ENCODE data around the gene LPCAT3. TPM values are rescaled to one million over a fixed set of nuclear protein-coding genes. Genes with fewer than 3 reads are reported as not detected.
"Not testable (repeated sequence)": the region's sequence is repeated elsewhere in the genome, so short reads cannot be mapped to it uniquely, and the experiment has no call there.

Gene LPCAT3
- 10 to 100 TPM; 25.4 to 31.9 TPM for total RNA-seq

DNA sequence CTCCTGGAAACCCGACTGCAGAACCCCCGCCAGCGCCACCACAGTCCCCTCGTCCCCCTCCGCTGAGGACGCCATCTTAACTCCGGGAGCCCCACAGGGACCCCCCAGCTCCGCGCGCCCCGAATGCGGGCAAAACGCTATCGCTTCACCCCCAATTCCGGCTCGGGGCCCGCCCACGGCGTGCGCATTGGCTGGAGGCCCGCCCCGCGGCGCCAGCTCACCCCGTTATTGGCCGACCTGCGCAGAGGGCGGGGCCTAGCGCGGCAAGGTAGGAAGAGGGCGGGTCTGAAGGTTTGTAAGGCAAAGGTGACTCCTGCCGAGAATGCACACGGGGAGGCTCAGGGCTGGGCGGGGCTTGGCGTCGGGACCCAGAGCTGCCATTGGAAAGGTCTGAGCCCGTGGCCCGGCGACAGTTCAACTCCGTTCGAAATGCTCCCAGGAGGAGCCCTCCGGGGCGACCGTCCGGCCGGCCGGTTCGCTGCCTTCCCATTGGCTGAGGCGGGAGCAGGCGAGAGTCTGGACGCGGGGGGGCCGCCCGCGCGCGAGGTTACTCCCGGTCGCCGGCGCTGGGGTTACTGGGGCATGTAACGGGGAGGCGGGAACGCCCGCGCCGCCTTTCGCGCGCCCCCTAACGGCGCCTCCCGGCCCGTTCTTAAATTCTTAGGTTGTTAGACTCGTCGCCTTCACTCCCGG, at the start of gene LPCAT3:
Gene LPCAT3, minus strand, starts transcription at position 127 of the 693 bp plus-strand sequence. Its CDS starts 52 bp downstream, at position 75.
- H3K27ac Mint-ChIP-seq = peak within 1 kb of the TSS; percentile 58 to 70
- peaks cover 18 to 23% of the 10 kb centered on the region in 2 donors for H3K4me1 Mint-ChIP-seq (ENCODE audit: low read depth in 2 of 2)
- no peaks in the 10 kb centered on the region for H3K36me3 Mint-ChIP-seq
- H3K27me3 Mint-ChIP-seq = no peaks in the 10 kb centered on the region
- ATAC-seq (peak; percentile 98), DNase-seq (ENCODE audit: low spot score) (peak; percentile 97)
- peak within 1 kb of the TSS; percentile 98 for H3K4me3 Mint-ChIP-seq
- no peaks in the 10 kb centered on the region for H3K9me3 Mint-ChIP-seq

- Mint-ChIP-seq H3K4me3 (no peak overlapping the region), H3K27me3 (peaks cover 4 to 13% of the 10 kb centered on the region in 2 donors), H3K9me3 (no peaks in the 10 kb centered on the region), H3K36me3 (no peaks in the 10 kb centered on the region), H3K27ac (no peak overlapping the region), H3K4me1 (ENCODE audit: low read depth in 2 of 2) (no peaks in the 10 kb centered on the region)
- DNase-seq (ENCODE audit: low spot score) (no peak), ATAC-seq (no peak)
These were observed 48.8 kb upstream of the LPCAT3 start for GRCh38 chr12:7067096-7067495.

DNA sequence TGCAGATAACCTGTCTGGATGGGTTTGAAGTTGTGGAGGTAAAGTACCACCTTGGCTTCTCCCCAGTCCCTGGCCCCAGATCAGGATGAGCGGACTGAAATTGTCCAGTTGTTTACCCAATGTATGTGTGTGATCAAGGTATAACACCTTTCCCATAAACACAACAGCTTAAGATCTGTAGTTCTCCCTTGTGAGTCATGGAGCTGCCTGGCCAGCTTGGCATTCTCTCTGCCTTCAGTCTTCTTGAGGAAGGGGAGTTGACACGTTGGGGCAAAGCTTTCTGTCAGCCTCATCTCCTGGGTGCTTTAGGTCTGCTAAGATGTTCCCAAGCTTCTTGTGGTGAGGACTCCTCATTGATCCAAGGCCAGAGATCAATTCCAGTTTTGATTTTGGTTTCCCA, 48.3 kb upstream of the LPCAT3 start:
- Mint-ChIP-seq H3K4me3 (no peak overlapping the region), H3K4me1 (ENCODE audit: low read depth in 2 of 2) (no peaks in the 10 kb centered on the region), H3K27me3 (peaks cover 4 to 8% of the 10 kb centered on the region in 2 donors), H3K36me3 (no peaks in the 10 kb centered on the region), H3K27ac (no peak overlapping the region), H3K9me3 (no peaks in the 10 kb centered on the region)
- DNase-seq (ENCODE audit: low spot score) = no peak
- no peak for ATAC-seq

DNA sequence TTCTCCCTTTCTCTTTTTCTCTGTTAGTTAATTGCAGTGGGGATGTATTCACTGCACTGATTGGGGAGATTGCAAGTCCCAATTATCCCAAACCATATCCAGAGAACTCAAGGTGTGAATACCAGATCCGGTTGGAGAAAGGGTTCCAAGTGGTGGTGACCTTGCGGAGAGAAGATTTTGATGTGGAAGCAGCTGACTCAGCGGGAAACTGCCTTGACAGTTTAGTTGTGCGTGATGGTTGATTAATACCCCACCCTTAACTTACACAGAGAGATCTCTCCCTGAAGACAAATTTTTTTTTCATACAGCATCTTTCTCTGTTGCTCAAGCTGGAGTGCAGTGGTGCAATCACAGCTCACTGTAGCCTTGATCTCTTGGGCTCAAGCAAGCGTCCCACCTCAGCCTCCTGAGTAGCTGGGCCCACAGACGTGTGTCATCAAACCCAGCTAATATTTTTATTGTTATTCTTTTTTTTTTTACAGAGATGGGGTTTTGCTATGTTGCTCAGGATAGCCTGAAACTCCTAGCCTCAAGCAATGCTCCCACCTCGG, 46.9 kb upstream of the LPCAT3 start:
- no peaks in the 10 kb centered on the region for H3K9me3 Mint-ChIP-seq
- H3K36me3 Mint-ChIP-seq = no peaks in the 10 kb centered on the region
- no peak overlapping the region for H3K4me3 Mint-ChIP-seq
- no peaks in the 10 kb centered on the region for H3K4me1 Mint-ChIP-seq (ENCODE audit: low read depth in 2 of 2)
- DNase-seq (ENCODE audit: low spot score) = no peak
- ATAC-seq = no peak
- no peak overlapping the region for H3K27ac Mint-ChIP-seq
- peaks cover 8% of the 10 kb centered on the region in 2 donors for H3K27me3 Mint-ChIP-seq

DNA sequence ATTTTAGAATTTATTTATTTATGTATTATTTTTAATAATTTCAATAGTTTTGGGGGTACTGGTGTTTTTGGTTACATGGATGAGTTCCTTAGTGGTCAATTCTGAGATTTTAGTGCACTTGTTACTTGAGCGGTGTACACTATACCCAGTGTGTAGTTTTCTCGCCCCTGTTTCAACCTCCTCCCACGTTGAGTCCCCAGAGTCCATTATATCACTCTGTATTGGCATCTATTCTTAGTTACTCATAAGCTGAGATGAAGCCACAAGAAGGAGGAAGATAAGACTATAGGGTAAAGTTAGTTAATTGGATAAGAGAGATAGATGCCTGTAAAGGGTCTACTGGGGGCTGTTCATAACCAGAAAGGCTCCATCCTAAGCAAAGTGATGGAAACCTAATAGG, 46.2 kb upstream of the LPCAT3 start:
- H3K4me3 Mint-ChIP-seq = no peak overlapping the region
- ATAC-seq (no peak), DNase-seq (ENCODE audit: low spot score) (no peak)
- no peaks in the 10 kb centered on the region for H3K9me3 Mint-ChIP-seq
- H3K4me1 Mint-ChIP-seq (ENCODE audit: low read depth in 2 of 2) = no peaks in the 10 kb centered on the region
- no peaks in the 10 kb centered on the region for H3K36me3 Mint-ChIP-seq
- H3K27me3 Mint-ChIP-seq = peaks cover 8 to 14% of the 10 kb centered on the region in 2 donors
- no peak overlapping the region for H3K27ac Mint-ChIP-seq

- H3K4me1 Mint-ChIP-seq (ENCODE audit: low read depth in 2 of 2) = no peaks in the 10 kb centered on the region
- H3K36me3 Mint-ChIP-seq = no peaks in the 10 kb centered on the region
- ATAC-seq = no peak
- H3K4me3 Mint-ChIP-seq = no peak overlapping the region
- no peak for DNase-seq (ENCODE audit: low spot score)
- H3K27ac Mint-ChIP-seq = no peak overlapping the region
- no peaks in the 10 kb centered on the region for H3K9me3 Mint-ChIP-seq
- peaks cover 13 to 14% of the 10 kb centered on the region in 2 donors for H3K27me3 Mint-ChIP-seq
These were observed 43.3 kb upstream of the LPCAT3 start for GRCh38 chr12:7061596-7061995.

- no peak for ATAC-seq
- no peak overlapping the region for H3K4me3 Mint-ChIP-seq
- no peak for DNase-seq (ENCODE audit: low spot score)
- H3K27ac Mint-ChIP-seq = no peak overlapping the region
- no peaks in the 10 kb centered on the region for H3K4me1 Mint-ChIP-seq (ENCODE audit: low read depth in 2 of 2)
- H3K27me3 Mint-ChIP-seq = peaks cover 13 to 14% of the 10 kb centered on the region in 2 donors
- H3K9me3 Mint-ChIP-seq = no peaks in the 10 kb centered on the region
- no peaks in the 10 kb centered on the region for H3K36me3 Mint-ChIP-seq
These were observed 42.9 kb upstream of the LPCAT3 start for GRCh38 chr12:7061138-7061537.

- Mint-ChIP-seq H3K27ac (no peak within 1 kb of the TSS), H3K4me1 (ENCODE audit: low read depth in 2 of 2) (no peaks in the 10 kb centered on the region), H3K27me3 (peaks cover 9 to 10% of the 10 kb centered on the region in 2 donors), H3K9me3 (no peaks in the 10 kb centered on the region), H3K4me3 (no peak within 1 kb of the TSS), H3K36me3 (no peaks in the 10 kb centered on the region)
- ATAC-seq (no peak), DNase-seq (ENCODE audit: low spot score) (no peak)
These were observed 42.2 kb upstream of the LPCAT3 start, which contains the start of gene C1S for GRCh38 chr12:7060353-7060954. Gene C1S, plus strand, starts transcription at chr12:7060718. Its CDS starts 1,195 bp downstream, at chr12:7061913.

DNA sequence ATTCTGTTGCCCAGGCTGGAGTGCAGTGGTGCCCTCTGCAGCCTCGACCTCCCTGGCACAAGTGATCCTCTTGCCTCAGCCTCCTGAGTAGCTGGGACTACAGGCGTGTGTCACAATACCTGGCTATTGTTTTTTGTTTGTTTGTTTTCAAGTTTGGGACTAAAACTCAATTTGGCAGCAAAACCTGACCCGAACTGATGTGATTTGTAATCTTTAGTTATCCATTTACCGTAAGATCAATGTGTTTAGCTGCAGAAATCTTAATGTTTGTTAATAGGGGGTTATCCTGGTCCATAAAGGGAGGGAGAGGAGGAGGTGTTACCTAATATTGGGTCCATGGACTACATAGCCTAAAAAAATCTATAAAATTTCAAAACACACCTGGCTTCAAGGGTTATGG, 41.5 kb upstream of the LPCAT3 start:
- DNase-seq (ENCODE audit: low spot score) (no peak), ATAC-seq (no peak)
- peaks cover 11 to 14% of the 10 kb centered on the region in 2 donors for H3K27me3 Mint-ChIP-seq
- no peak overlapping the region for H3K27ac Mint-ChIP-seq
- H3K9me3 Mint-ChIP-seq = no peaks in the 10 kb centered on the region
- H3K4me3 Mint-ChIP-seq = no peak overlapping the region
- no peaks in the 10 kb centered on the region for H3K4me1 Mint-ChIP-seq (ENCODE audit: low read depth in 2 of 2)
- no peaks in the 10 kb centered on the region for H3K36me3 Mint-ChIP-seq

DNA sequence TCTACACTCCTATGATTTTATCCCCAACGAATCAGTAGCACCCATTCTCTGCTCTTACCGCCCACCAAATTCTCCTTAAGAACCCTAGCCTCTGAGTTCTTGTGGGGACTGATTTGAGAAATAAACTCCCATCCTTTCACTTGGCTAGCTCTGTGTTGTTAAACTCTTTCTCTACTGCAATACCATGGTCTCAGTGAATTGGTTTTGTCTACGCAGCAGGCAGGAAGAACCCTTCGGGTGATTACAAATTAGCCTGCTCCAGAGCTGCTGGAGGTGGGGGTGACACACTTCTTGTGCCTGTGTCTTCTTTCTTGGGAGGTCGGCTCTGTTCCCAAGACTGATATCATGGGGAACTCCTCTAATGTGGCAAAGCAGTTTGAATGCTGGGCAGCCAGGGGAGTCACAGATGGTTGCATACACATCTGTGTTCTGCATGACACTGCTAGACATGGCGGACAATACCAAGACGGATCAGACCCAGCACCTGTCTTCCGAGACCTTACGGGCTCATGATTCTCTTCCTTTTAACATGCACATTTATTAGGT, 40.6 kb upstream of the LPCAT3 start:
- no peak for DNase-seq (ENCODE audit: low spot score)
- H3K4me1 Mint-ChIP-seq (ENCODE audit: low read depth in 2 of 2) = no peaks in the 10 kb centered on the region
- no peak overlapping the region for H3K27ac Mint-ChIP-seq
- no peaks in the 10 kb centered on the region for H3K36me3 Mint-ChIP-seq
- ATAC-seq = no peak
- no peak overlapping the region for H3K4me3 Mint-ChIP-seq
- H3K9me3 Mint-ChIP-seq = no peaks in the 10 kb centered on the region
- peaks cover 19 to 20% of the 10 kb centered on the region in 2 donors for H3K27me3 Mint-ChIP-seq

DNA sequence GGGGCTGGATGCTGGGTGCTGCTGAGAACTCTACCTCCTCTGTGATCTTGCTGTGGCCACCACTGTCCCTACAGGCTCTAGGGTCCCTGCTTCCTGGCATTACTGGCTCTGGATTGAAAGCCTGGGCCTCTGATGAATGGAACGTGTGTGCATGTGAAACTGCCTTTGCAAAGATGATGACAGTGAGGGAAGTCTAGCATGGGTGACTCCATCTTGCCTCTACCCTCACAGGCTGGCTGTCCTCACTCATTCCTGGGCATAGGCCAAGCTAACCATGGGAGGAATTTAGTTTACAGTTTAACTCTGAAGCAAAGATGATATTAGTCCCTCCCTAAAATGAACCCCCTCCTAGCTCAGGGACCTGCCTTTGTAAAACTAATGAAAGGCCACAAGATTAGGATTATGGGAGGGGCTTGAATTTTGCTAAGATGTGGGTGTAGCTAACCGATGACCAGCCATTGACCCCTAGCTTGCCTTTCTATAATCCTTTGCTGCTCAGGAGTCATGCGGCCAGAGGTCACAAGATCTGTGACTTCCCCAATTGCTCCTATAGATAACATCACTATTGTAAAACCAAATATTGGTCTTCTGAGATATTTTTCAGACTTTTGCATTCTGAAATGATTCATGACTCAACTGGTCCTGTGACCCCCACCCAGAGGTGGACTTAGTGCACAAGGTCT, 40.0 kb upstream of the LPCAT3 start:
- peaks cover 19 to 25% of the 10 kb centered on the region in 2 donors for H3K27me3 Mint-ChIP-seq
- H3K4me1 Mint-ChIP-seq (ENCODE audit: low read depth in 2 of 2) = no peaks in the 10 kb centered on the region
- DNase-seq (ENCODE audit: low spot score) = no peak
- H3K36me3 Mint-ChIP-seq = no peaks in the 10 kb centered on the region
- ATAC-seq = no peak
- H3K4me3 Mint-ChIP-seq = no peak overlapping the region
- H3K27ac Mint-ChIP-seq = no peak overlapping the region
- H3K9me3 Mint-ChIP-seq = no peaks in the 10 kb centered on the region

- peaks cover 20 to 47% of the 10 kb centered on the region in 2 donors for H3K27me3 Mint-ChIP-seq
- not testable (repeated sequence) for ATAC-seq; H3K27ac Mint-ChIP-seq; H3K4me1 Mint-ChIP-seq (ENCODE audit: low read depth in 2 of 2); H3K36me3 Mint-ChIP-seq; H3K4me3 Mint-ChIP-seq; DNase-seq (ENCODE audit: low spot score); H3K9me3 Mint-ChIP-seq
These were observed 37.5 kb upstream of the LPCAT3 start for GRCh38 chr12:7055736-7056135.

GRCh38 chr12:7054925-7055324, 36.6 kb upstream of the LPCAT3 start:
- H3K36me3 Mint-ChIP-seq = no peaks in the 10 kb centered on the region
- no peaks in the 10 kb centered on the region for H3K9me3 Mint-ChIP-seq
- no peak overlapping the region for H3K4me3 Mint-ChIP-seq
- no peaks in the 10 kb centered on the region for H3K4me1 Mint-ChIP-seq (ENCODE audit: low read depth in 2 of 2)
- H3K27me3 Mint-ChIP-seq = peaks cover 20 to 45% of the 10 kb centered on the region in 2 donors
- no peak for DNase-seq (ENCODE audit: low spot score)
- ATAC-seq = no peak
- no peak overlapping the region for H3K27ac Mint-ChIP-seq

Data from natural killer cell treated with Interleukin-12 subunit alpha and Interleukin-12 subunit beta and Interleukin-15 and Interleukin-18, amount 100 ng/mL, for 72 hours (primary cell).